GM12874 (cell line): Measurements from ENCODE around the gene RASD2.

Experiments
- TF ChIP-seq, protein P1 (sequence below): IDR thresholded peaks from 2 replicates; pipeline ENCODE4 v1.5.1; 2011; ENCODE audit warnings: low read depth, mild to moderate bottlenecking, control low read depth, low read length, moderate library complexity; ENCODE audit not compliant: insufficient read depth

The RASD2 gene

DNA sequence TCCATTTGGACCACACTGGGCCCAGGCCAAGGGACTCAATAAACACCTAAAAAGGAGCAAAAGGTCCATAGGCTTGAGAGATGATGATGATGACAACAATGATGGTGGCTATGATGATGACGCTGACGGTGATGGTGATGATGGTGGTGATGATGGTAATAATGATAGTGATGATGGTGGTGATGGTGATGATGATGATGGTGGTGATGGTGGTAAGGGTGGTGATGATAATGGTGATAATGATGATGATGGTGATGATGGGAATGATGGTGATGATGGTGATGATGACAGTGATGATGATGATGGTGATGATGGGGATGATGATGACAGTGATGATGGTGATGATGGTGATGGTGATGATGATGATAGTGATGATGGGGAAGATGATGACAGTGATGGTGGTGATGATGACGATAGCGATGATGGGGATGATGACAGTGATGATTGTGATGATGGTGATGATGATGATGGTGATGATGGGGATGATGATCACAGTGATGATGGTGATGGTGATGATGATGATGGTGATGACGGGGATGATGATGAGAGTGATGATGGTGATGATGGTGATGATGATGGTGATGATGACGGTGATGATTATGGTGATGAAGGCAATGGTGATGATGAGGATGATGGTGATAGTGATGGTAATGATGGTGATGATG lies 7.1 kb upstream of the RASD2 start:
- TF ChIP-seq, protein P1, sequence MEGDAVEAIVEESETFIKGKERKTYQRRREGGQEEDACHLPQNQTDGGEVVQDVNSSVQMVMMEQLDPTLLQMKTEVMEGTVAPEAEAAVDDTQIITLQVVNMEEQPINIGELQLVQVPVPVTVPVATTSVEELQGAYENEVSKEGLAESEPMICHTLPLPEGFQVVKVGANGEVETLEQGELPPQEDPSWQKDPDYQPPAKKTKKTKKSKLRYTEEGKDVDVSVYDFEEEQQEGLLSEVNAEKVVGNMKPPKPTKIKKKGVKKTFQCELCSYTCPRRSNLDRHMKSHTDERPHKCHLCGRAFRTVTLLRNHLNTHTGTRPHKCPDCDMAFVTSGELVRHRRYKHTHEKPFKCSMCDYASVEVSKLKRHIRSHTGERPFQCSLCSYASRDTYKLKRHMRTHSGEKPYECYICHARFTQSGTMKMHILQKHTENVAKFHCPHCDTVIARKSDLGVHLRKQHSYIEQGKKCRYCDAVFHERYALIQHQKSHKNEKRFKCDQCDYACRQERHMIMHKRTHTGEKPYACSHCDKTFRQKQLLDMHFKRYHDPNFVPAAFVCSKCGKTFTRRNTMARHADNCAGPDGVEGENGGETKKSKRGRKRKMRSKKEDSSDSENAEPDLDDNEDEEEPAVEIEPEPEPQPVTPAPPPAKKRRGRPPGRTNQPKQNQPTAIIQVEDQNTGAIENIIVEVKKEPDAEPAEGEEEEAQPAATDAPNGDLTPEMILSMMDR: no peak

DNA sequence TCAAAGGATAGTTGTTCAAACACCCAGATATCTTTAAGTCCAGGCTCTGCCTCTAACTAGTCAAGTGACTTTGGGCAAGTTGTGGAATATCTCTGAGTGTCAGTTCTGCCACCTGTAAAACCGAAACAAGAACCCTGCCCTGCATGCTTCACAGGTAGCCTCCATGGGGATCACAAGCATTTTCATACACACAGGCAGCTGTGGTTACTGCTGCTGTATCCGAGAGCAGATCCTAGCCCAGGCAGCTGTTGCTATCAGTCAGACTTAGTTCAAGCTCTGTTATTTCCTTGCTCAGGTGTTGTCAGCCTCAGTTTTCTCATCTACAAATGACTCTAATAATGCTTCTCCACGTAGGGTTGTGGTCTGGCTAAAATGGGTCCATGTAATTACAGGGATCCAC lies 6.5 kb upstream of the RASD2 start:
- TF ChIP-seq, protein P1: no peak

DNA sequence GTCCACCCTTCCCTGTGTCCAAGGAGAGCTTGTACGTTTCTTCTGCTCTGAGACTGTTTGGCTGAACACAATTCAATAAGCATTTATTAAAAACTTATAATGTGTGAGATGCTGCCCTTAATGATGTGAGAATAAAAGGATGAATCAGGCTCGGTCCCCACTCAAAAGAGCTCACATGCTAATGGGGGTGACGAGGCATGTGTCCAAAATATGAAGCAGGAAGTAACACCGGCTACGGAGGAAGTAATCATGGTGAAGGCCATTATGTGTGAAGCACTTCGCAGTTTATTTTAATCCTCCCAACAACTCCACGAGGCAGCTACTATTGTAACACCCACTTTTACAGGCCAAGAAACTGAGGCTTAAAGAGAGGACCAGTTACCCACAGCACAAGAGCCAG lies 3.4 kb upstream of the RASD2 start:
- TF ChIP-seq, protein P1: no peak

DNA sequence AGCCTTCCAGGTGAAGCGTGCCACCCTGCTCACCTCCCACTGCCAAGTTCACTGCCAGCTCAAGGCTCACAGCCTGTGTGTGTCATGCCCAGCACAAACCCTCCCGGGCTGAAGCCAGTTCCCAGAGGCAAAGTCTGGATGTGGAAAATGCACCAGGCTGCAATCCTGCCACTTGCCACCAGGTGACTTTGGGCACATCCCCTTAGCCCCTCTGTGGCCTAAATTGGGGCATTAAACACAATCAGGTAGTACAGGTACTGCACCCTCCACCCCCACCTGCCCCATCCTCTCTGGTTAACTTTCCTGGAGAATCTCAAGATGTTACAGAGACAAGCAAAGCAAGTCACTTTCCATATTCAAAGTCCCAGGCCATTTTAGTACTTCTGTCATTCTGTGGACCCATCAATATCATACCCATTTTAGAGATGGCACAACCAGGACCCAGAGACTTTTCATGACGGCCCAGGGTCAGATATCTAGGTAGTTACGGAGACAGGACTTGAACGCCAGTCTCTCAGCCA lies 1.8 kb upstream of the RASD2 start:
- TF ChIP-seq, protein P1: peak; percentile 67; the same call in 1 of the 2 replicates

DNA sequence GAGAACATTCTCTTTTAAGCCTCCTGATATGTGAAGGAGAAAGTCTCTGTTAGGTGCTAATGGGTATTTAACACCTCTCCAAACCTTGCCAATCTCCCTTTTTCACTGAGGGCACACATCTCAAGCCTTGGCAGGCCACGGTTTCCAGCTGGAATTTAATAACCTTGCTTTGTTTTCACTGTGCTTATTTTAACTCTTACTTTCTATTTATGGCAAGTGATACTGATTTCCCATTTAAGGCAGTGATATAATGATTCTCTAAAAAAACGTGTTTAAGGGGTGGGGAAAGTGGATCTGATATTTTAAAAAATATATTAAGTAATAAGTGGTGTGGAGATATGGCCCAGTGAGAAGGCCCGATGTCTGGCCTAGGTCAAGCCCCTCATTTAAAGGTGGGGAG lies 1.1 kb upstream of the RASD2 start:
- TF ChIP-seq, protein P1: no peak

DNA sequence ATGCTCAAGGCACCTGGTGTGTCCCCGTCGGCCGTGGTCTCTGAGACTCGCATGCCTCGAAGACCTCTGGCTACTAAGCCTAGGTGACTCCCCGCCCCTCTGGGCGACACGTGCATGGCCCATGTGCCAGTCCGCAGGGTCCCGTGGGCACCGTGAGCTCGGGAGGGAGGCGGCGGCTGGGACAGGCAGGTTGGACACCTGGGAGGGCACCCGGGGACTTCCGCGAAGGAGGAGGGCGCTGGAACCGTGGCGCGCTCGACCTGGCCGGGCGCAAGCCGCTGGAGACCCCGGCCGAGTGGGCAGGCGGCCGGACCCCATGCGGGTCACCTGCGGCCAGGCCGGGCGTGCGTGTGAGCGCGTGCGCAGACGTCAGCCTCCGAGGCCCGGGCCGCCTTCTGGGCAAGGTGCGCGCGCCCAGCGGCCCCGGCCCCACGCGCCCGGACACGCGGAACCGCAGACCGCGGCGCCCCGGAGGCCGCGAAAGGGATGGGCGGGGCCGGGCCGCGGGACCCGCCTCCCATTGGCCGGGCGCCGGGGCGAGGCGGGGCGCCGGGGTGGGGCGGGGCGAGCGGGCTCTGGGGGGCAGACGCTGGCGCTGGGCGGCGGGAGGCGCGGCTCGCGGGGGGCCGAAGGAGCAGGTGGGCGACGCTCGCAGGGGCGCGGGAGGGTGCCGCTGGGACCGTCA lies 579 bp upstream of the RASD2 start:
- TF ChIP-seq, protein P1: no peak

DNA sequence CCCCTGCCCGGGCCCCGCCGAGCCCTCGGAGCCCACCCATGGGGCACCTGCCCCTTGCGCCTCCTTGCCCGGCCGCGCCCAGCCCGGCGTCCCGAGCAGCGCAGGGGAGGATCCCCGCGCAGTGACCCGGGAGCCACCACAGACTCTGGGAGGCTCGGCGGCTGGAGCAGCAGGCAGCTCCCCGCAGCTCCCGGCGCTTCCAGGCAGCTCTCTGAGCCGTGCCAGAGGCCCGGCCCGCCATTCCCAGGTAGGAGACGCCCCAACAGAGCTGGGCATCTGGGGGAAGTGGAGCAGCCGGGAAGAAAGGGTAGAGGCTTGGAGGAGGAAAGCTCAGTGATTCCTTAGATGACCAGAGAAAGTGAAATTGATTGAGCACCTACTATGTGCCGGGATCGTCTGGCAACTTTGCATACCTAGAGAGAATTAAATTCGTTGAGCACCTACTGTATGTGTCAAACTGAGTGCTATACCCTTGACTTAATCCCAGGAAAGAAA lies 670 bp downstream of the RASD2 start:
- TF ChIP-seq, protein P1: no peak
